Measurements from ENCODE around the gene MRPL10. TPM values are rescaled to one million over a fixed set of nuclear protein-coding genes. Genes with fewer than 3 reads are reported as not detected.

The MRPL10 gene
- total and polyA plus RNA-seq, 12 donors, result 44.2 to 72.3 (median 61.9) TPM

DNA sequence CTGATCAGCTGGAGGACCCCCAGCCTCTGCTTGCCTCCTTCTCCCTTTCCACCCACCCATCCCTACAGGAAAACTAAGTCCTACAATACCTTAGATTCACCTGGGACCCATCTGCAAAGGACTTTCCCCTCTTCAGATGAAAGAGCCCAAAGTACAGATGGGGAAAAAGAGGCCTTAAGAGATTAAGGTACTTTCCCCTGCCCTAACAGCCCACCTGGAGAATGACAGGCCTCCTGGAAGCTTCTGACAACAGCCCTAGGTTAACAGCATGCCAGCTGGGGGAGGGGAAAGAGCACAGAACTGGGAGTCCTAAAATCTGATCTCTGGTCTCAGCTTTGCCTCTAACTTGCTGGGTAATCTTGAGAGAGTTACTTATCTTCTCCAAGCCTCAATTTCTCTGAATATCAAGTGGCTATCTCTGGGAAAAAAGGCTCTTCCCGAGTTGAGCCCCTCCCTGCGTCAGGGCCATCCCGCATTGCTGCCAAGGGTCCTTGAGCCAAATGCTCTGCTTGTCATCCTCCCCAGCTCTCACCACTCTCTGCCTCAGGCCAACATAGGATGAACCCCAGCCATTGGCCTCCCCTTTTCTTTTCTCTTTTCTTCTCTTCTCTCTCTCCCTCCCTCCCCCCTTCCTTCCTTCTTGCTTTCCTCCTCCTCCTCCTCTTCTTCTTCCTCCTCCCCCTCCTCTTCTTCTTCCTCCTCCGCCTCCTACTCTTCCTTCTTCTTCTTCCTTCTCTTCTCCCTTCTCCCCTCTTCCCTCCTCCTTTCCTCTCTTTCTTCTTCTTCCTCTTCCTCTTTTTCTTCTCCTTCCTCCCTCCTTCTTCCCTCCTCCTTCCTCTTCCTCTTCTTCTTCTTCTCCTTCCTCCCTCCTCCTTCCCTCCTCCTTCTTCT is 42.1 kb upstream of the MRPL10 start:
- Histone ChIP-seq H3K9me3 (no peaks in the 10 kb centered on the region), H3K4me3 (no peak overlapping the region), H3K27ac (no peak overlapping the region), H3K4me1 (peaks cover 0 to 6% (median 0%) of the 10 kb centered on the region in 9 donors), H3K27me3 (peaks cover 0 to 84% (median 69%) of the 10 kb centered on the region in 7 donors), H3K36me3 (no peaks in the 10 kb centered on the region)
- intact Hi-C loops (cut with DNase I), result no loop called here
- no peak for DNase-seq
- ATAC-seq, result no peak
- TF ChIP-seq, protein P1, sequence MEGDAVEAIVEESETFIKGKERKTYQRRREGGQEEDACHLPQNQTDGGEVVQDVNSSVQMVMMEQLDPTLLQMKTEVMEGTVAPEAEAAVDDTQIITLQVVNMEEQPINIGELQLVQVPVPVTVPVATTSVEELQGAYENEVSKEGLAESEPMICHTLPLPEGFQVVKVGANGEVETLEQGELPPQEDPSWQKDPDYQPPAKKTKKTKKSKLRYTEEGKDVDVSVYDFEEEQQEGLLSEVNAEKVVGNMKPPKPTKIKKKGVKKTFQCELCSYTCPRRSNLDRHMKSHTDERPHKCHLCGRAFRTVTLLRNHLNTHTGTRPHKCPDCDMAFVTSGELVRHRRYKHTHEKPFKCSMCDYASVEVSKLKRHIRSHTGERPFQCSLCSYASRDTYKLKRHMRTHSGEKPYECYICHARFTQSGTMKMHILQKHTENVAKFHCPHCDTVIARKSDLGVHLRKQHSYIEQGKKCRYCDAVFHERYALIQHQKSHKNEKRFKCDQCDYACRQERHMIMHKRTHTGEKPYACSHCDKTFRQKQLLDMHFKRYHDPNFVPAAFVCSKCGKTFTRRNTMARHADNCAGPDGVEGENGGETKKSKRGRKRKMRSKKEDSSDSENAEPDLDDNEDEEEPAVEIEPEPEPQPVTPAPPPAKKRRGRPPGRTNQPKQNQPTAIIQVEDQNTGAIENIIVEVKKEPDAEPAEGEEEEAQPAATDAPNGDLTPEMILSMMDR (IDR thresholded peaks at IDR 0.05), result no peak
- WGBS, 2 donors, result 41 to 50% methylated on average over 4 of the region's 4 CpGs

DNA sequence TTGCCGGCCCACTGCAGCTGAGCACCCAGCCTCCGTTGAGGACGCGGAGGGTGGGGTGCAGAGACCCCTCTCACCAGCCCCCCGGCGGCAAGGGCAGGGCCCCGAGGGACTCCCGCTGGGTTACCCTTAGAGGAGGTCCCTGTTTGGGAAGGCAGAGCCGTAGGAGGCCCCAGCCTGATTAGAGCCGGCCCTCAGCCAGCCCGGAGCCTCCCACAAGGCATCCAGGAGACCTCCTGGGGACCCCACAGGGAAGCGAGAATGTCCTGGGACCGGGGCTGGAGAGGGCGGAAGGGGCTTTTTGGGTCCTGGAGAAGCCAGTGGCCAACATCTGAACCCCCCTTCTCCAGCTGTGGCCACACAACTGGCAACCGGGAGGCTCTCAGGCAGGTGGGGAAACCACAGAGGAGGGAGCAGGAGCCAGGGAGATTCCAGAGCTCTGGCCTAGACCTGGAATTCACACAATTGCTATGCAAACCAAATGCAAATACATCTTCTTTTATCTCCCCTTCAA is 41.4 kb upstream of the MRPL10 start:
- Histone ChIP-seq H3K27me3 (peaks cover 0 to 89% (median 67%) of the 10 kb centered on the region in 7 donors), H3K36me3 (no peaks in the 10 kb centered on the region), H3K9me3 (no peaks in the 10 kb centered on the region), H3K4me1 (peaks cover 0 to 6% (median 0%) of the 10 kb centered on the region in 9 donors), H3K27ac (no peak overlapping the region), H3K4me3 (no peak overlapping the region)
- 39 to 53% methylated on average over 15 of the region's 15 CpGs for WGBS, 2 donors
- TF ChIP-seq, protein P1 (IDR thresholded peaks at IDR 0.05), result no peak
- ATAC-seq (no peak), DNase-seq (no peak)
- intact Hi-C loops (cut with DNase I), result no loop called here

DNA sequence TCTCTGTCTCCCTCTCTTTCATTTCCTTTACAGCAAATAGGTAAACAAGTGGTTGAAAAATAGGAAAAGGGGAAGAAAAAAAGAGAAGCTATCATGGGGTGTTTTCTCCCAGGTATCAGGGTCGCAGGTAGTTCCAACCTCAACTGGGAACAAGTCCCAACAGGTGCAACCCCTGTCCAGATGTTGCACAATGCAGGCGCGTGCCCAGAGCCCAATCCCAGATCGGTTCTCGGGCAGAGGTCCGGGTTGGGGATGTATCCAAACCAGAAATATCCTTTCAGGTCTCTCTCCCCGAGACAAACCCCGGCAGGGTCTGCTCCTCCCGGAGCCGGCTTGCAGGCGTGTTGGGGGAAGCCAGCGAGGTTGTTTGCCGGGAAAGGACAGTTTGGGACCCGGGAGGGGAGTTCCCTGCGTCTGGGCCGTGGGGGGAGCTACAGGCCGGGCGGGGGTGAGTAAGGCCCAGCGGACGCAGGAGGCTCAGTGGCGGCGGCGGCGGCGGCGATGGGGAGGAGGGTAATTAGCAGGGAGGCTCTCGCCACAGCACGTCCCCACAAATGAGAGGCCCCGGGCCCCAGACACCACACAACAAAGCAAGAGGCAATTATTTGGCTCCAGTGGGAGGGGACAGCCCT is 40.8 kb upstream of the MRPL10 start:
- intact Hi-C loops (cut with DNase I), result no loop called here
- H3K4me1 ChIP-seq, result peaks cover 0 to 6% (median 0%) of the 10 kb centered on the region in 9 donors
- 43 to 44% methylated on average over 29 of the region's 29 CpGs for WGBS, 2 donors
- H3K27me3 ChIP-seq, result peaks cover 0 to 88% (median 64%) of the 10 kb centered on the region in 7 donors
- no peak overlapping the region for H3K4me3 ChIP-seq
- TF ChIP-seq, protein P1 (IDR thresholded peaks at IDR 0.05), result no peak
- no peak for ATAC-seq
- no peak overlapping the region for H3K27ac ChIP-seq
- no peaks in the 10 kb centered on the region for H3K9me3 ChIP-seq
- no peaks in the 10 kb centered on the region for H3K36me3 ChIP-seq
- no peak for DNase-seq

DNA sequence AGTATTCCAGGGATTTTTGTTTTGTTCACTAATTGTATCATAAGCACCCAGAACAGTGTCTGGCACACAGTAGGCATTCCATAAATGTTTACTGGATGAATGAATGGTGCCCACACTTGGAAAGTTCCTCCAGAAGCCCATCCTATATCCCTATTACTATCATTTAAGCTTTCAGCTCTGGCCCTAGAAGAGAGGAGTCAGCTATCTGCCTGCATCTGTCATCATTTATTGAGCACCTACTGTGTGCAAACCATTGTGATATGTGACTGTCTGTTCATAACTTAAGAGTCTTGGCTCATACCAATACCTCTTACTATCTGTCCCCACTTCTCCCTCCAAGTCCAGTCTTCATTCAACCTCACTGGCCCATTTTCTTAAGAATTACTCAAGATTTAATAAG is 39.7 kb upstream of the MRPL10 start:
- ATAC-seq, result no peak
- Histone ChIP-seq H3K4me3 (no peak overlapping the region), H3K36me3 (no peaks in the 10 kb centered on the region), H3K9me3 (no peaks in the 10 kb centered on the region), H3K27me3 (peaks cover 0 to 92% (median 63%) of the 10 kb centered on the region in 7 donors), H3K27ac (no peak overlapping the region), H3K4me1 (peaks cover 0 to 10% (median 0%) of the 10 kb centered on the region in 9 donors)
- no peak for DNase-seq
- TF ChIP-seq, protein P1 (IDR thresholded peaks at IDR 0.05), result no peak
- intact Hi-C loops (cut with DNase I), result no loop called here
